Duodenal mucosa (tissue), 2 donors: ENCODE results near the gene PGS1.

ENCODE experiments used
- H3K27ac ChIP-seq: one replicate; pipeline ENCODE4 v1.7.0; 2013; ENCODE audit warnings: low read depth, low read length
- H3K27me3 ChIP-seq, 2 donors: one replicate each; pipeline ENCODE4 v1.7.0; 2013; ENCODE audit warnings: low read length in 2 of 2, control low read depth in 1 of 2; ENCODE audit not compliant: insufficient read depth in 2 of 2, control insufficient read depth in 1 of 2
- H3K36me3 ChIP-seq, 2 donors: one replicate each; pipeline ENCODE4 v1.7.0; 2013; ENCODE audit warnings: low read length in 2 of 2, control low read depth in 1 of 2; ENCODE audit not compliant: insufficient read depth in 2 of 2, control insufficient read depth in 1 of 2
- H3K4me1 ChIP-seq, 2 donors: one replicate each; pipeline ENCODE4 v1.7.0; 2013; ENCODE audit warnings: low read length in 2 of 2, control low read depth in 1 of 2; ENCODE audit not compliant: insufficient read depth in 2 of 2, control insufficient read depth in 1 of 2
- H3K4me3 ChIP-seq, 2 donors: one replicate each; pipeline ENCODE4 v1.7.0; 2013; ENCODE audit warnings: low read length in 2 of 2, low read depth in 1 of 2
- H3K9ac ChIP-seq, 2 donors: one replicate each; pipeline ENCODE4 v1.7.0; 2013; ENCODE audit warnings: low read length in 2 of 2, low read depth in 1 of 2
- H3K9me3 ChIP-seq, 2 donors: one replicate each; pipeline ENCODE4 v1.7.0; 2013; ENCODE audit warnings: low read length in 2 of 2, control low read depth in 1 of 2; ENCODE audit not compliant: control insufficient read depth in 1 of 2

The PGS1 gene

DNA sequence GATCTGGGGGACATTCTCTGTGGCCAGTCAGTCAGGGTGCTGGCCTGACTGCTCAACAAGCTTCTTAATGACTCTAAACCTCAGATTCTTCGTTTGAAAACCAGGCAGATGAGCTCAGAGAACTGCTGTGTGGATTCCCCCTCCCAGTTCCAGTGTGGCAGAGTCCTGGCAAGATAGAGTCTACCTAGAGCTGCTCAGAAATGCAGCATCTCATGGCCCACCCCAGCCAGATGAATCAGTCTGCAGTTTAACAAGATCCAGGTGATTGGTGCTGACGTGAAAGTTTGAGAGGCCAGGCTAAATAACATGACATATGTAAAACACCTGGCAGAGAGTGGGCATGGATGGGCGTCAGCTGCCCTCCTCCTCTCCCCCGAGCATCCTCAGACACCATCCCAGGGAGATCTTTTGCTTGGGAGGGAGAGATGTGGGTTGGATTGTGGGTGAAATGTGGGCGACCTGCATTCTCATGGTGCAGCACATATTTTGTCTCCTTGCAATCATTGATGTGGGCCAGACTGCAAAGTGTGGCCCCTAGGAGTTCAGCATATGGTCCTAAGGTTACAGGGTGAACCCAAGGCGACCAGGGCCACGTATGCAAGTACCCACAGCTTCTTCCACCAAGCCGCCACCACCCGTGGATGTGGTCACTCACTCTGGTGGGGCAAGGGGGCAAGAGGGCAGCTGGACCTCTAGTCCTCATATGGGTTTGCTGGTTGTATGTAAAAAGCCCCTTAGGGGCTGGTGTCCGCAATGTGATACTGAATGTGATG, 38.1 kb upstream of the PGS1 start:
- H3K27me3 ChIP-seq: peaks cover 0 to 4% of the 10 kb centered on the region in 2 donors
- no peak overlapping the region for H3K27ac ChIP-seq
- no peak overlapping the region for H3K9ac ChIP-seq
- H3K9me3 ChIP-seq: no peaks in the 10 kb centered on the region
- no peak overlapping the region for H3K4me3 ChIP-seq
- H3K4me1 ChIP-seq: peaks cover 34 to 45% of the 10 kb centered on the region in 2 donors
- no peaks in the 10 kb centered on the region for H3K36me3 ChIP-seq

DNA sequence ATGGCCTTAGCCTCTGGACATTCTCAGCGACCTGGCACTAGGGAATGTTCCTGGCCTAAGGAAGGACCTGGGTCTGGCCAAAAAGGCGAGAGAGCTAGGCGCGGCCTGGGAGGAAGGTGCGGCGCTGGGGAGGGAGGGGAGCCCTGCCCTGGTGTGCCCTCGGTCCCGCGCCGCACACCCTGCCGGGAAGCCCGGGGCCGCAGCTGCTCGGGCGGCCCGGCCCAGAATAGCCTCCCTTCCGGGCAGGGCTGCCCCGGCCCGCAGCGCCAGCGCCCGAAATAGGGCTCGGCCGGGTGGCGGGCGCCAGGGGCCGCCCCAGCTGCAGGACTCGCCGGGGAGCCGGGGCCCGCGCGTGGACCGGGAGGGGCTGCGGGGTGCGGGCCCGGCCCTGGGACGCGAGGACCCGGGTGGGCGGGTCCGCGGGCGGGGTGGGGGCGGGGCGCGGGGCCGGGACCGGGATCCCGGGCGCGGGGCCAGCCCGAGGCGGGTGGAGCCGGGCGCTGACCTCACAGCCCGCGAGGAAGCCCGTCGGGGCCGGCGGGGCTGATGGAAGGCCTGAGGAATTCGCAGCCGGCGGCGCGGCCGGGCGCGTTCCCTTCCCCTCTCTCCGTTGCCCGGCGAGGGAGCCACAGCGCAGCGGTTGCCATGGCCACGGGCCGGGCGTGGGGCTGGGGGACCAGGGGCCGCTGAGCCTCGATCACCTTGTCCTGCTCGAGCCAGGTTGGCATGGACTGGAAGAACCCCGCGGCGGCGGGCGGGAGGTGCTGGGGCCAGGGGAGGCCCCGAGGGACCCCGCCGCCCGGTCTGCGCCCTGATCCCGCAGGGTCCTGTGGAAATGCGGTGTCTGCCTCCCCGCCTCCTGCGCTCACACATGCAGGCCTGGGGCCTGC, 36.6 kb upstream of the PGS1 start:
- H3K9ac ChIP-seq: peak overlapping the region; percentile 54 to 62
- peaks cover 0 to 4% of the 10 kb centered on the region in 2 donors for H3K27me3 ChIP-seq
- H3K27ac ChIP-seq: peak overlapping the region; percentile 84
- peak overlapping the region; percentile 45 to 57 for H3K4me3 ChIP-seq
- no peaks in the 10 kb centered on the region for H3K9me3 ChIP-seq
- H3K4me1 ChIP-seq: peaks cover 34 to 45% of the 10 kb centered on the region in 2 donors
- H3K36me3 ChIP-seq: no peaks in the 10 kb centered on the region

DNA sequence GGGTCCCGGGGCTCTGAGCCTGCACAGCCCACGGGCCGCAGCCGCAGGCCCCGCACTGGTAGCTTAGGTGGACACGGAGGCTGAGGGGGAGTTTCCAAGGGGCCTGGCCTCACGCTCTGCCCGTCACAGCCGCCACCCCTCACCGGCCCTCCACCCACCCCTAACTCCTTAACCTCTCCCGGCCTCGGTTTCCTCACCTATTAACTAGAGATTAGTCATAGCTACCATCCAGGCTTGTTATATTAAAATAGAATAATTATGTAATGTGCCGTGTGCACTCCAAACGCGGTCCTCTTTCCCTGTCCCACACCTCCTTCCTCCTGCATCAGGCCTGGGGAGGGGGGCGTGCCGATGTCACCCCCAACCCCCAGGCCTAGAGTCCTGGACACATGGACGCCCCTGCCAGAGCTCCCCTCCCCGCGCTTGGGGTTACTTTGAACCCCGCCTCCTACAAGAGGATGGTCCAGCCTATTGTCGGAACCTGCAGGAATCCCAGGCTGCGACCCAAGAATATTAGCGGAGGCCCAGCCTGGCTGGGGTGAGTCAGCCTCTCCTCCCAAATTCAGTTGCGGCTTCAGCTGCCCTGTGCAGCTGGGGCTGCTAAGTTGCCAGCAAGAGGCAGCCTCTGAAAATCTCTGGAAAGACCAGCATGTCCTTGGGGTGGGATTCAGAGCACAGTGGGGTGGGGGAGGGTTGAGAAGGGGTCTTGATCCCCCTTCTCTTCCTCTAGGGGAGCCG, 35.8 kb upstream of the PGS1 start:
- Histone ChIP-seq H3K4me1 (peaks cover 34 to 45% of the 10 kb centered on the region in 2 donors), H3K9ac (peak overlapping the region; percentile 54 to 62)

DNA sequence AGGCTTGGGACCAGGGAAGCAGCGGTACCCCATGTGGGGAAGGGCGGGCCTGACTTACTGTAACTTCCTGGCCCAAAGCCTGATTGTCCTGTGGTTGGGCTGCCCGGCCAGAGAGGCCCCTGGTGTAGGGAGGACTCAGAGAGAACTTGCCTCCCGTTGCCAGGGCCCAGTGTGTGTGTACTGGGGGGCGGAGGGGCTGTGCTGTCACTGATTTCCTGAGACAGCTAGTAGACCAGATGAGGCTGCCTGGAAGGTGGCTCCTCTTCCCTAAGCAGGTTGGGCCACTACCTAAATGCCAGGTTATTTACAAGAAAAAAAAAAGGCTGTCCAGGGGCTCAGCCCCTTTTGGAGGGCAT, 35.3 kb upstream of the PGS1 start:
- Histone ChIP-seq H3K9ac (peak overlapping the region in 1 of 2 donors; percentile 62), H3K9me3 (no peaks in the 10 kb centered on the region), H3K27ac (peak overlapping the region; percentile 79), H3K27me3 (peaks cover 0 to 4% of the 10 kb centered on the region in 2 donors), H3K4me1 (peaks cover 34 to 45% of the 10 kb centered on the region in 2 donors), H3K4me3 (no peak overlapping the region), H3K36me3 (no peaks in the 10 kb centered on the region)

More for the DNA sequence above, 35.8 kb upstream of the PGS1 start:
- Histone ChIP-seq H3K36me3 (no peaks in the 10 kb centered on the region), H3K27ac (peak overlapping the region; percentile 79), H3K4me3 (peak overlapping the region; percentile 45 to 57), H3K9me3 (no peaks in the 10 kb centered on the region), H3K27me3 (peaks cover 0 to 4% of the 10 kb centered on the region in 2 donors)

DNA sequence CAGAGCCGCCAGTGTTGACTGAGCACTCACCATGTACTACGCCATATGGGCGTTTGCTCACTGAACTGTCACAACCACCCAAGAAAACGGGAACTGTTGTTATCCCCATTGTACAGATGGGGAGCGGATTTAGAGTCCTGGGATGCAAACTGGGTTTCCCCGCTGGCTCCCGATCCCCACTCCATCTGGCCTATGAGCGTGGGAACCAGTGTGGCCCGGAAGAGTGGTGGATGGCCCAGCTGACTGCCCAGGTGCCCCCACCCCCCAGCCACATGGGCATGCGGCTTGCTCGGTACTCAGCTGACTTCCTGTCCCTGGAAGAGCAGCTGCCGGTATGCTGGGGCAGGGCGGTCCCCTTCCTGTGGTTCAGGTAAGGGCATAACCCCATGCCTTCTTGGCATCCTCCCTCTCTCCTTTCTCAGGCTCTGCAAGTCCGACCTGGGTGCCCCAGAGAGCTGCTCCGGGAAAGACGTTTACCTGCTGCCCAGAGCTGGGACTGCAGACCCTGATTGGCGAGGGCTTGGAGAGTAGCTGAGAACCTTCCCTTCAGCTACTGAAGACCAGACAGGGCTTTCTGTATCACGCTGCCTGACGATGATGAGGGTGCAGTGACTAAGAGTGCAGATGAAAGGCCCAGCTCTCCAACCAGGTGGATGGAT, 34.8 kb upstream of the PGS1 start:
- Histone ChIP-seq H3K9me3 (no peaks in the 10 kb centered on the region), H3K36me3 (no peaks in the 10 kb centered on the region), H3K4me3 (peak overlapping the region in 1 of 2 donors; percentile 39), H3K27ac (peak overlapping the region; percentile 79), H3K27me3 (peaks cover 0 to 4% of the 10 kb centered on the region in 2 donors), H3K4me1 (peaks cover 30 to 40% of the 10 kb centered on the region in 2 donors), H3K9ac (peak overlapping the region; percentile 6 to 62)

DNA sequence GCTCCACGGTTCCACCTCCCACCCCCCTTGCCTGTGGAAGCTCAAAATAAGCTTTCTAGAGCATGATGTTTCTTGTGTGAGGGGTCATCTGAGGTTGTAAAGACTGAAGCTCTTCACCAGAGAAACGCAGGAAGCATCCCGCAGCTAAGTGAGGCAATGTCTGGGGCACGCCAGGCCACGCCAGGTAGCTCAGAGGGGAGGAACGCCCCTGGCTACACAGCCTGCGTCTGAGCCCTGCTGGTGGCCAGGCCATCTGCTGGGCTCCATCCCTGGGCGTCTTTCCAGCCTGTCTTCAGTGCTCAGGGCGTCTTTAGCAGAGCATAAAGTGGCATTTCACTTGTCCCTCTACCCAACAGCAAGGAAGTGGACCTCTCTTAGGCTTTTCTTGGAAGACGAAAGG, 33.8 kb upstream of the PGS1 start:
- H3K4me1 ChIP-seq: peaks cover 23 to 30% of the 10 kb centered on the region in 2 donors
- peaks cover 0 to 4% of the 10 kb centered on the region in 2 donors for H3K27me3 ChIP-seq
- H3K9me3 ChIP-seq: no peaks in the 10 kb centered on the region
- H3K9ac ChIP-seq: no peak overlapping the region
- H3K36me3 ChIP-seq: no peaks in the 10 kb centered on the region
- no peak overlapping the region for H3K4me3 ChIP-seq
- no peak overlapping the region for H3K27ac ChIP-seq

DNA sequence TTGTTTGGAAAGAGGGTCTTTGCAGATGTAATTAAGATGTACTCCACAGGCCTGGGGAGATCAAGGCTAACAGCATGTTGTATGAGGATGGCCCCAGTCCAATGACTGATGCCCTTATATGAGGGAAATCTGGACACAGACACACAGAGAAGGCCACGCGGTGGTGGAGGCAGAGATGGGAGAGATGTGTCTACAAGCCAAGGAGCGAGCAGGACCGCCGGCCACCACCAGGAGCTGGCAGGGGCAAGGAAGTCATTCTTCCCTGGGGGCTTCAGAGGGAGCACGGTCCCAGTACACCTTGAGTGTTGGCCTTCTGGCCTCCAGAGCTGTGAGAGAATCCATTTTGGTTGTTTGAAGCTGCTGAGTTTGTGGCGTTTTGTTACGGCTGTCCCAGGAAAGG, 33.3 kb upstream of the PGS1 start:
- no peaks in the 10 kb centered on the region for H3K9me3 ChIP-seq
- no peak overlapping the region for H3K9ac ChIP-seq
- H3K27me3 ChIP-seq: peaks cover 0 to 4% of the 10 kb centered on the region in 2 donors
- peaks cover 21 to 28% of the 10 kb centered on the region in 2 donors for H3K4me1 ChIP-seq
- no peak overlapping the region for H3K4me3 ChIP-seq
- H3K27ac ChIP-seq: no peak overlapping the region
- no peaks in the 10 kb centered on the region for H3K36me3 ChIP-seq

DNA sequence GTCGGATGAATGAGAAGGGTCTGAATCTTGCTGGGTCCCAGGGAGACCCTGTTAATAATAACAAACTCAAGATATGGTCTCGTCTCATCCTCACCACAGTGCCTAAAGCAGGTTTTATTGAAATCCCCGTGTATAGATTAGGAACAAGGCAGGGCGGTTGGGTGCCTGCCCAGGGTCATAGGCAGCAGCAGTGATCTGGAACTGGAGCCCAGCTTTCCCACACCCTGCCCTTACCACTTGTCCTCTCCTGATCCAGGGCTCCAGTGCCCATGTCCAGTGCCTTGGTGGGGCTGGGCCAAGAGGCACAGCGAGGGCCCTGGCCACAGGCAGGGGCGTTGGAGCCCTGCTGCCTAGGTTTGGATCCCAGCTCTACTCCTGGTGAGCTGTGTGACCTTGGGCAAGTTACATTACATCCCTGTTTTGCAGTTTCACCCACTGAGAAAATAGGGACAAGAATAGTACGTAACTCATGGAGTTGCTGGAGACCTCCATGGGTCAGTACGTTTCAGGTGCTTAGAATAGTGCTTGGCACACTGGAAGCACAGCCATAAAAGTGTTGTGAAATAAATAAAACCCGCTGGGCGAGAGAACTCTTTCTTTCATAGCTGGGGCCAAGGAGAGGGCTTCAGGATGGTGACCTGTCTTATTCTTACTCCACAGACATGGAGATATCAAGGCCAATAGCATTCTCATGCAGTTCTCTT, 32.5 kb upstream of the PGS1 start:
- H3K27ac ChIP-seq: no peak overlapping the region
- H3K36me3 ChIP-seq: no peaks in the 10 kb centered on the region
- H3K9me3 ChIP-seq: no peaks in the 10 kb centered on the region
- peaks cover 0 to 4% of the 10 kb centered on the region in 2 donors for H3K27me3 ChIP-seq
- H3K4me3 ChIP-seq: no peak overlapping the region
- peaks cover 14 to 23% of the 10 kb centered on the region in 2 donors for H3K4me1 ChIP-seq
- no peak overlapping the region for H3K9ac ChIP-seq

DNA sequence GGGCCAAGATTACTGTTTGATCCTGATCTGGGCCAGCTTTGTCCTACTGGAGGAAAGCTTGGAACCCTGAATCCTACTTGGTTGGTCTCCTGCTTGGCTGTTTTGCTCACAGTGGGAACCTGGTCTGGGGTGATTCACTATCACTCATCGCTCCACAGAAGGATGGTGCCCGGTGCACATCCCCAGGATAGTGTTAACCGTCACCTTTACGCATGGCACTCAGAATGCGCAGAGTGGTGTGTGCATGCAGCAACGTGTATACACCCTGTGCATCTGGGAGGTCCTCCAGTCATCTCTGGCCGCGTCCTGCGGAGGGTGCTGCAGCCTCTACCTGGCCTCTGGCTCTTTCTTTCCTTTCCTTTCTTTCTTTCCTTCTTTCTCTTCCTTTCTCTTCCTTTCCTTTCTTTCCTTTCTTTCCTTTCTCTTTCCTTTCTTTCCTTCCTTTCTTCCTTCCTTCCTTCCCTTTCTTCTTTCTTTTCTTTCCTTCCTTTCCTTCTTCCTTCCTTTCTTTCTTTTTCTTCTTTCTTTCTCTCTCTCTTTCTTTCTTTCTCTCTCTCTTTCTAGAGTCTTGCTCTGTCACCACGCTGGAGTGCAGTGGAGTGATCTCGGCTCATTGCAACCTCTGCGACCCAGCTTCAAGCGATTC, 31.7 kb upstream of the PGS1 start:
- H3K36me3 ChIP-seq: no peaks in the 10 kb centered on the region
- no peak overlapping the region for H3K9ac ChIP-seq
- H3K9me3 ChIP-seq: no peaks in the 10 kb centered on the region
- H3K27me3 ChIP-seq: peaks cover 0 to 4% of the 10 kb centered on the region in 2 donors
- H3K4me1 ChIP-seq: peaks cover 18 to 28% of the 10 kb centered on the region in 2 donors
- no peak overlapping the region for H3K27ac ChIP-seq
- no peak overlapping the region for H3K4me3 ChIP-seq
